K562 (cell line): Measurements from ENCODE around the gene LY6G6F. TPM values are rescaled to one million over a fixed set of nuclear protein-coding genes. Genes with fewer than 3 reads are reported as not detected.
A peak's percentile ranks its signal among the peaks of the same experiment; 100 is the strongest.

Source experiments
- CCNT2 ChIP-seq: IDR thresholded peaks from 2 replicates; pipeline ENCODE4 v1.6.1; 2011; ENCODE audit warnings: borderline replicate concordance, low read depth, mild to moderate bottlenecking, moderate library complexity, mixed read lengths, low read length; ENCODE audit not compliant: insufficient read length; ENCODE audit errors: extremely low read depth
- CREB3 ChIP-seq: fragments of 450-650 bp; conservative IDR thresholded peaks from 2 replicates; pipeline ENCODE4 v1.6.1; 2016; ENCODE audit warnings: missing genetic modification characterization, low read depth, mild to moderate bottlenecking, missing compliant biosample characterization, moderate library complexity
- GMEB1 ChIP-seq: fragments of 250-450 bp; sonication (Bioruptor Pico); IDR thresholded peaks from 2 replicates; pipeline ENCODE4 v1.4.0; 2020; ENCODE audit warnings: mild to moderate bottlenecking
- HDAC1 ChIP-seq, 2 experiments: fragments of 450-650 bp; IDR thresholded peaks; 2 replicates each; pipeline ENCODE4 v1.6.1; 2016 to 2017; ENCODE audit warnings: inconsistent platforms in 1 of 2, mild to moderate bottlenecking in 1 of 2, moderate library complexity in 1 of 2
- KAT7 ChIP-seq: sonication (generic); formaldehyde crosslinking; IDR thresholded peaks from 2 replicates; pipeline ENCODE4 v1.8.0; 2022; ENCODE audit warnings: missing genetic modification reagents, mild to moderate bottlenecking, borderline replicate concordance
- KLF1 ChIP-seq: fragments of 450-650 bp; IDR thresholded peaks from 2 replicates; pipeline ENCODE4 v1.6.1; 2016; ENCODE audit warnings: missing genetic modification characterization, missing compliant biosample characterization
- KLF13 ChIP-seq: fragments of 450-650 bp; IDR thresholded peaks from 2 replicates; pipeline ENCODE4 v1.6.1; 2016; ENCODE audit warnings: missing genetic modification characterization, low read depth, mild to moderate bottlenecking, missing compliant biosample characterization, moderate library complexity, borderline replicate concordance
- NR2C2 ChIP-seq, 2 experiments: fragments of 200-800 bp in 1 of 2; sonication (Bioruptor generic) in 1 of 2; sonication (generic) in 1 of 2; formaldehyde crosslinking in 1 of 2; IDR thresholded peaks; 2 replicates each; pipeline versions ENCODE4 v1.6.1 to v1.8.0; 2016 to 2022; ENCODE audit warnings: mild to moderate bottlenecking in 1 of 2, missing compliant biosample characterization in 1 of 2, missing genetic modification characterization in 1 of 2, missing genetic modification reagents in 1 of 2
- RBM39 ChIP-seq: fragments of 200-400 bp; formaldehyde crosslinking; optimal IDR thresholded peaks from 2 replicates; pipeline ENCODE3; 2018; ENCODE audit warnings: low read depth, low read length
- SRSF9 ChIP-seq: fragments of 200-400 bp; formaldehyde crosslinking; IDR thresholded peaks from 2 replicates; pipeline ENCODE4 v1.6.1; 2017; ENCODE audit warnings: low read depth, low read length, borderline replicate concordance
- TAF15 ChIP-seq: fragments of 200-400 bp; formaldehyde crosslinking; IDR thresholded peaks from 2 replicates; pipeline ENCODE4 v1.6.1; 2017; ENCODE audit warnings: mild to moderate bottlenecking, low read depth, low read length, moderate library complexity
- polyA plus RNA-seq, 8 experiments: library from polyadenylated mRNA; depleted of rRNA in 4 of 8; stranded (reverse) in 5 of 8; unstranded in 3 of 8; fragments of >200 nt; fragmentation: Nextera tagmentation in 2 of 8; fragmentation: Illumina TruSeq in 1 of 8; extraction: Ambion mirVana in 2 of 8; extraction: Trizol in 1 of 8; gene quantifications; 2 replicates each; pipeline versions ENCODE4 v1.2.1 to v1.2.3, GENCODE V29; 2011 to 2014; ENCODE audit warnings: inconsistent platforms in 1 of 8, missing spikeins in 1 of 8
- total RNA-seq, 7 experiments: library from RNA; depleted of rRNA in 6 of 7; stranded (reverse); fragments of >200 nt in 6 of 7; fragmentation: Illumina TruSeq in 2 of 7; extraction: Trizol in 2 of 7; gene quantifications; 2 replicates each; pipeline versions ENCODE4 v1.2.1 to v1.2.3, GENCODE V29; 2011 to 2021; ENCODE audit warnings: low replicate concordance in 1 of 7
- TF ChIP-seq, protein P1 (sequence below): sonication (generic); formaldehyde crosslinking; IDR thresholded peaks from 2 replicates; pipeline ENCODE4 v1.8.0; 2022; ENCODE audit warnings: missing genetic modification reagents, mild to moderate bottlenecking, moderate library complexity, borderline replicate concordance
- TF ChIP-seq, protein P2 (sequence below), 2 experiments: fragments of 450-650 bp in 1 of 2; IDR thresholded peaks; 2 replicates each; pipeline ENCODE4 v1.6.1; 2011 to 2017; ENCODE audit warnings: low read depth in 2 of 2, antibody characterized with exemption in 1 of 2, borderline replicate concordance in 1 of 2, low read length in 1 of 2, mild to moderate bottlenecking in 1 of 2, mixed read lengths in 1 of 2; ENCODE audit not compliant: control insufficient read depth in 1 of 2
- TF ChIP-seq, protein P3 (sequence below): sonication (generic); formaldehyde crosslinking; IDR thresholded peaks from 2 replicates; pipeline ENCODE4 v1.8.0; 2022; ENCODE audit warnings: mild to moderate bottlenecking, missing genetic modification reagents
- TF ChIP-seq, protein P4 (sequence below): fragments of 250-450 bp; sonication (Bioruptor Pico); IDR thresholded peaks from 2 replicates; pipeline ENCODE4 v1.8.0; 2022; ENCODE audit warnings: inconsistent platforms

LY6G6F gene
- total and polyA plus RNA-seq, 9 of the 15 experiments (the other 6 are each of a cell fraction or from before 2014, with no cell fraction given), result 0.14 to 0.50 (median 0.28) TPM; not detected in 2

GRCh38 chr6:31664790-31665500 lies 41.7 kb upstream of the LY6G6F start, which contains the start of gene GPANK1 (continued):
- TF ChIP-seq CCNT2, result no peak
- no peak for TF ChIP-seq SRSF9
- TF ChIP-seq, protein P1, sequence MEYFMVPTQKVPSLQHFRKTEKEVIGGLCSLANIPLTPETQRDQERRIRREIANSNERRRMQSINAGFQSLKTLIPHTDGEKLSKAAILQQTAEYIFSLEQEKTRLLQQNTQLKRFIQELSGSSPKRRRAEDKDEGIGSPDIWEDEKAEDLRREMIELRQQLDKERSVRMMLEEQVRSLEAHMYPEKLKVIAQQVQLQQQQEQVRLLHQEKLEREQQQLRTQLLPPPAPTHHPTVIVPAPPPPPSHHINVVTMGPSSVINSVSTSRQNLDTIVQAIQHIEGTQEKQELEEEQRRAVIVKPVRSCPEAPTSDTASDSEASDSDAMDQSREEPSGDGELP (CRISPR knock-in tag), result peak; percentile 89
- peak; percentile 82 for TF ChIP-seq NR2C2 (CRISPR knock-in tag; IDR thresholded peaks at IDR 0.05)
- no peak for TF ChIP-seq NR2C2 (tag; IDR thresholded peaks at IDR 0.05)
- 0 out of 2 replicates have a peak, but pooled peaks have one; percentile 32 for TF ChIP-seq KLF1 (tag)
- TF ChIP-seq, protein P2, sequence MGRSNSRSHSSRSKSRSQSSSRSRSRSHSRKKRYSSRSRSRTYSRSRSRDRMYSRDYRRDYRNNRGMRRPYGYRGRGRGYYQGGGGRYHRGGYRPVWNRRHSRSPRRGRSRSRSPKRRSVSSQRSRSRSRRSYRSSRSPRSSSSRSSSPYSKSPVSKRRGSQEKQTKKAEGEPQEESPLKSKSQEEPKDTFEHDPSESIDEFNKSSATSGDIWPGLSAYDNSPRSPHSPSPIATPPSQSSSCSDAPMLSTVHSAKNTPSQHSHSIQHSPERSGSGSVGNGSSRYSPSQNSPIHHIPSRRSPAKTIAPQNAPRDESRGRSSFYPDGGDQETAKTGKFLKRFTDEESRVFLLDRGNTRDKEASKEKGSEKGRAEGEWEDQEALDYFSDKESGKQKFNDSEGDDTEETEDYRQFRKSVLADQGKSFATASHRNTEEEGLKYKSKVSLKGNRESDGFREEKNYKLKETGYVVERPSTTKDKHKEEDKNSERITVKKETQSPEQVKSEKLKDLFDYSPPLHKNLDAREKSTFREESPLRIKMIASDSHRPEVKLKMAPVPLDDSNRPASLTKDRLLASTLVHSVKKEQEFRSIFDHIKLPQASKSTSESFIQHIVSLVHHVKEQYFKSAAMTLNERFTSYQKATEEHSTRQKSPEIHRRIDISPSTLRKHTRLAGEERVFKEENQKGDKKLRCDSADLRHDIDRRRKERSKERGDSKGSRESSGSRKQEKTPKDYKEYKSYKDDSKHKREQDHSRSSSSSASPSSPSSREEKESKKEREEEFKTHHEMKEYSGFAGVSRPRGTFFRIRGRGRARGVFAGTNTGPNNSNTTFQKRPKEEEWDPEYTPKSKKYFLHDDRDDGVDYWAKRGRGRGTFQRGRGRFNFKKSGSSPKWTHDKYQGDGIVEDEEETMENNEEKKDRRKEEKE (IDR thresholded peaks at IDR 0.05; ENCODE audit: borderline replicate concordance in 1 of 2, control insufficient read depth in 1 of 2, low read depth in 2 of 2, low read length in 1 of 2), result no peak
- peak in 1 of 2 experiments; percentile 6; a peak in 1 of 4 replicates for TF ChIP-seq HDAC1 (IDR thresholded peaks at IDR 0.05)
- TF ChIP-seq TAF15, result no peak
- no peak for TF ChIP-seq GMEB1 (CRISPR knock-in tag)
- TF ChIP-seq CREB3 (tag), result peak; percentile 66; the same call in 1 of the 2 replicates
- TF ChIP-seq KLF13 (tag), result 0 out of 2 replicates have a peak, but pooled peaks have one; percentile 52
- TF ChIP-seq, protein P3, sequence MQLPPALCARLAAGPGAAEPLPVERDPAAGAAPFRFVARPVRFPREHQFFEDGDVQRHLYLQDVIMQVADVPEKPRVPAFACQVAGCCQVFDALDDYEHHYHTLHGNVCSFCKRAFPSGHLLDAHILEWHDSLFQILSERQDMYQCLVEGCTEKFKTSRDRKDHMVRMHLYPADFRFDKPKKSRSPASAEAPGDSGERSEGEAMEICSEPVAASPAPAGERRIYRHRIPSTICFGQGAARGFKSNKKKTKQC (CRISPR knock-in tag), result peak; percentile 95
- TF ChIP-seq, protein P4, sequence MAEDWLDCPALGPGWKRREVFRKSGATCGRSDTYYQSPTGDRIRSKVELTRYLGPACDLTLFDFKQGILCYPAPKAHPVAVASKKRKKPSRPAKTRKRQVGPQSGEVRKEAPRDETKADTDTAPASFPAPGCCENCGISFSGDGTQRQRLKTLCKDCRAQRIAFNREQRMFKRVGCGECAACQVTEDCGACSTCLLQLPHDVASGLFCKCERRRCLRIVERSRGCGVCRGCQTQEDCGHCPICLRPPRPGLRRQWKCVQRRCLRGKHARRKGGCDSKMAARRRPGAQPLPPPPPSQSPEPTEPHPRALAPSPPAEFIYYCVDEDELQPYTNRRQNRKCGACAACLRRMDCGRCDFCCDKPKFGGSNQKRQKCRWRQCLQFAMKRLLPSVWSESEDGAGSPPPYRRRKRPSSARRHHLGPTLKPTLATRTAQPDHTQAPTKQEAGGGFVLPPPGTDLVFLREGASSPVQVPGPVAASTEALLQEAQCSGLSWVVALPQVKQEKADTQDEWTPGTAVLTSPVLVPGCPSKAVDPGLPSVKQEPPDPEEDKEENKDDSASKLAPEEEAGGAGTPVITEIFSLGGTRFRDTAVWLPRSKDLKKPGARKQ, result no peak
- TF ChIP-seq RBM39, result no peak
- peak; percentile 100 for TF ChIP-seq KAT7 (CRISPR knock-in tag)
